ENCODE results near the gene CNTN5.

CNTN5 gene

GRCh38 chr11:100404907-100405306 is 1384.2 kb downstream of the CNTN5 start:
- TF ChIP-seq ZNF211 (tag by site-specific recombination; IDR thresholded peaks at IDR 0.05; ENCODE audit: low read depth), result no peak
- H3K9me3 ChIP-seq (ENCODE audit: control insufficient read depth, insufficient read depth, low read depth, low read length), result no peaks in the 10 kb centered on the region
- CTCF ChIA-PET, result interaction anchor here (0.6 kb wide), 1 partner anchor 554 kb away, joined by 3 read pairs; no protein-coding TSS in a partner anchor
- H3K27ac ChIP-seq (ENCODE audit: extremely low read depth, low read depth, low read length), result no peak overlapping the region
- no peaks in the 10 kb centered on the region for H3K4me1 ChIP-seq (ENCODE audit: control insufficient read depth, insufficient read depth, low read length)
- POLR2A ChIA-PET, result no interaction called here
- H3K36me3 ChIP-seq (ENCODE audit: control insufficient read depth in 2 of 2, insufficient read depth in 1 of 2, low read length in 2 of 2), result no peaks in the 10 kb centered on the region
- H3K4me3 ChIP-seq (ENCODE audit: low read depth, low read length), result no peak overlapping the region

Data from HEK293 (cell line).